WTC11 (cell line): ENCODE results near the gene GASK1A.

Source experiments
- CDX4 ChIP-seq: fragments of 250-450 bp; sonication (Bioruptor Pico); IDR thresholded peaks from 2 replicates; pipeline ENCODE4 v1.9.0; 2021; ENCODE audit warnings: moderate library complexity, mild to moderate bottlenecking, inconsistent platforms, borderline replicate concordance
- CTCF ChIP-seq: fragments of 200-600 bp; IDR thresholded peaks from 2 replicates; pipeline ENCODE4 v1.8.0; 2022; ENCODE audit warnings: antibody characterized with exemption
- FOXJ3 ChIP-seq: sonication (generic); formaldehyde crosslinking; IDR thresholded peaks from 2 replicates; pipeline ENCODE4 v1.9.0; 2021; ENCODE audit warnings: missing genetic modification reagents, mild to moderate bottlenecking, borderline replicate concordance
- PREB ChIP-seq: sonication (generic); formaldehyde crosslinking; IDR thresholded peaks from 2 replicates; pipeline ENCODE4 v1.8.1; 2022; ENCODE audit warnings: mild to moderate bottlenecking, missing genetic modification reagents, moderate library complexity, borderline replicate concordance
- SP1 ChIP-seq: sonication (generic); formaldehyde crosslinking; conservative IDR thresholded peaks from 2 replicates; pipeline ENCODE4 v1.8.1; 2022; ENCODE audit warnings: missing genetic modification reagents
- USF2 ChIP-seq: sonication (generic); formaldehyde crosslinking; IDR thresholded peaks from 2 replicates; pipeline ENCODE4 v1.8.1; 2023; ENCODE audit warnings: mild to moderate bottlenecking, missing genetic modification reagents, moderate library complexity

GRCh38 chr3:43009547-43009946 is 30.4 kb downstream of the GASK1A start:
- TF ChIP-seq CTCF: no peak
- no peak for TF ChIP-seq USF2
- no peak for TF ChIP-seq SP1 (CRISPR knock-in tag)
- TF ChIP-seq PREB (CRISPR knock-in tag): no peak
- TF ChIP-seq CDX4 (CRISPR knock-in tag): no peak
- TF ChIP-seq FOXJ3 (CRISPR knock-in tag): no peak
